ENCODE results near the gene TCL1A. TPM values are rescaled to one million over a fixed set of nuclear protein-coding genes. Genes with fewer than 3 reads are reported as not detected.
"Not testable (repeated sequence)": the region's sequence is repeated elsewhere in the genome, so short reads cannot be mapped to it uniquely, and the experiment has no call there.

The TCL1A gene
- not detected for total RNA-seq

GRCh38 chr14:95713596-95714371 lies at the start of gene TCL1A:
Gene TCL1A, minus strand, starts transcription at chr14:95714125. Its CDS starts 59 bp downstream, at chr14:95714066.
- DNase-seq (ENCODE audit: low spot score) = no peak

GRCh38 chr14:95763032-95763431 lies 49.1 kb upstream of the TCL1A start:
- not testable (repeated sequence) for DNase-seq (ENCODE audit: low spot score)

GRCh38 chr14:95761436-95761835 lies 47.5 kb upstream of the TCL1A start:
- no peak for DNase-seq (ENCODE audit: low spot score)

GRCh38 chr14:95760596-95760995 lies 46.7 kb upstream of the TCL1A start:
- no peak for DNase-seq (ENCODE audit: low spot score)

- no peak for DNase-seq (ENCODE audit: low spot score)
These were observed 46.0 kb upstream of the TCL1A start for GRCh38 chr14:95759941-95760340.

GRCh38 chr14:95758331-95758730 lies 44.4 kb upstream of the TCL1A start:
- no peak for DNase-seq (ENCODE audit: low spot score)

- DNase-seq (ENCODE audit: low spot score) = no peak
These were observed 42.8 kb upstream of the TCL1A start for GRCh38 chr14:95756751-95757150.

GRCh38 chr14:95756127-95756526 lies 42.2 kb upstream of the TCL1A start:
- DNase-seq (ENCODE audit: low spot score) = no peak

GRCh38 chr14:95741781-95742180 lies 27.9 kb upstream of the TCL1A start:
- no peak for DNase-seq (ENCODE audit: low spot score)

- DNase-seq (ENCODE audit: low spot score) = peak; percentile 68
These were observed 27.1 kb upstream of the TCL1A start for GRCh38 chr14:95741038-95741490.

GRCh38 chr14:95739356-95739755 lies 25.4 kb upstream of the TCL1A start:
- no peak for DNase-seq (ENCODE audit: low spot score)

- no peak for DNase-seq (ENCODE audit: low spot score)
These were observed 19.3 kb upstream of the TCL1A start for GRCh38 chr14:95733212-95733611.

GRCh38 chr14:95730126-95730525 lies 16.2 kb upstream of the TCL1A start:
- DNase-seq (ENCODE audit: low spot score) = no peak

GRCh38 chr14:95729402-95730028 lies 15.6 kb upstream of the TCL1A start:
- not testable (repeated sequence) for DNase-seq (ENCODE audit: low spot score)

GRCh38 chr14:95727056-95727700 lies 13.3 kb upstream of the TCL1A start:
- no peak for DNase-seq (ENCODE audit: low spot score)

- DNase-seq (ENCODE audit: low spot score) = no peak
These were observed 11.9 kb upstream of the TCL1A start for GRCh38 chr14:95725685-95726336.

GRCh38 chr14:95722525-95723190 lies 8.7 kb upstream of the TCL1A start:
- DNase-seq (ENCODE audit: low spot score) = no peak

- no peak for DNase-seq (ENCODE audit: low spot score)
These were observed 1.5 kb downstream of the TCL1A start for GRCh38 chr14:95712398-95712797.

GRCh38 chr14:95711476-95712176 lies 2.3 kb downstream of the TCL1A start:
- no peak for DNase-seq (ENCODE audit: low spot score)

- no peak for DNase-seq (ENCODE audit: low spot score)
These were observed 3.8 kb downstream of the TCL1A start for GRCh38 chr14:95710106-95710505.

GRCh38 chr14:95707327-95707726 lies 6.6 kb downstream of the TCL1A start:
- DNase-seq (ENCODE audit: low spot score) = no peak

All from ureter (tissue), 1 donor.